Measurements from ENCODE around the gene ITCH.
"Not testable (repeated sequence)": the region's sequence is repeated elsewhere in the genome, so short reads cannot be mapped to it uniquely, and the experiment has no call there.

The ITCH gene

GRCh38 chr20:34345402-34345736 is 17.7 kb upstream of the ITCH start:
- H3K4me3 ChIP-seq (replicated peaks in 1 of 2; ENCODE audit: low read depth in 2 of 2, low read length in 2 of 2), result no peak overlapping the region
- DNase-seq (ENCODE audit: low read depth in 2 of 2), result no peak
- no peak for TF ChIP-seq CTCF (IDR thresholded peaks at IDR 0.05; ENCODE audit: low read depth, low read length)

- peak in 1 of 2 donors; percentile 23 for DNase-seq (ENCODE audit: low read depth in 2 of 2)
- not testable (repeated sequence) for H3K4me3 ChIP-seq (replicated peaks in 1 of 2; ENCODE audit: low read depth in 2 of 2, low read length in 2 of 2)
Measured at GRCh38 chr20:34345839-34346532, 17.1 kb upstream of the ITCH start.

- not testable (repeated sequence) for H3K4me3 ChIP-seq (replicated peaks in 1 of 2; ENCODE audit: low read depth in 2 of 2, low read length in 2 of 2); DNase-seq (ENCODE audit: low read depth in 2 of 2)
Measured at GRCh38 chr20:34346533-34346865, 16.6 kb upstream of the ITCH start.

GRCh38 chr20:34347571-34347970 is 15.5 kb upstream of the ITCH start:
- no peak for TF ChIP-seq CTCF (IDR thresholded peaks at IDR 0.05; ENCODE audit: low read depth, low read length)
- no peak overlapping the region for H3K4me3 ChIP-seq (replicated peaks in 1 of 2; ENCODE audit: low read depth in 2 of 2, low read length in 2 of 2)
- no peak for DNase-seq (ENCODE audit: low read depth in 2 of 2)

- no peak for TF ChIP-seq CTCF (IDR thresholded peaks at IDR 0.05; ENCODE audit: low read depth, low read length)
- no peak for DNase-seq (ENCODE audit: low read depth in 2 of 2)
- H3K4me3 ChIP-seq (replicated peaks in 1 of 2; ENCODE audit: low read depth in 2 of 2, low read length in 2 of 2), result no peak overlapping the region
Measured at GRCh38 chr20:34350095-34350494, 13.0 kb upstream of the ITCH start.

- not testable (repeated sequence) for DNase-seq (ENCODE audit: low read depth in 2 of 2)
Measured at GRCh38 chr20:34353467-34353866, 9.6 kb upstream of the ITCH start.

GRCh38 chr20:34355427-34355826 is 7.6 kb upstream of the ITCH start:
- no peak for DNase-seq (ENCODE audit: low read depth in 2 of 2)
- TF ChIP-seq CTCF (IDR thresholded peaks at IDR 0.05; ENCODE audit: low read depth, low read length), result no peak
- no peak overlapping the region for H3K4me3 ChIP-seq (replicated peaks in 1 of 2; ENCODE audit: low read depth in 2 of 2, low read length in 2 of 2)

More at GRCh38 chr20:34353467-34353866, 9.6 kb upstream of the ITCH start:
- H3K4me3 ChIP-seq (replicated peaks in 1 of 2; ENCODE audit: low read depth in 2 of 2, low read length in 2 of 2), result not testable (repeated sequence)

GRCh38 chr20:34359729-34360128 is 3.3 kb upstream of the ITCH start:
- H3K4me3 ChIP-seq (replicated peaks in 1 of 2; ENCODE audit: low read depth in 2 of 2, low read length in 2 of 2); DNase-seq (ENCODE audit: low read depth in 2 of 2): not testable (repeated sequence)

- DNase-seq (ENCODE audit: low read depth in 2 of 2), result no peak
- peak overlapping the region; percentile 82 to 83 for H3K4me3 ChIP-seq (replicated peaks in 1 of 2; ENCODE audit: low read depth in 2 of 2, low read length in 2 of 2)
- no peak for TF ChIP-seq CTCF (IDR thresholded peaks at IDR 0.05; ENCODE audit: low read depth, low read length)
Measured at GRCh38 chr20:34362502-34363061, 491 bp upstream of the ITCH start.

Measured in cardiac fibroblast (primary cell).